Choroid plexus epithelial cell (primary cell): Measurements from ENCODE around the gene LMF2.
A peak's percentile ranks its signal among the peaks of the same experiment; 100 is the strongest.

ENCODE experiments used
- DNase-seq: peaks from one replicate; pipeline ENCODE4 v3.0.0-alpha.2; 2010; ENCODE audit warnings: low read depth
- H3K4me3 ChIP-seq: 2 replicates; pipeline ENCODE4 v1.5.1; 2011; ENCODE audit warnings: low read depth, mild to moderate bottlenecking, control low read depth, low read length, moderate library complexity
- CTCF ChIP-seq: conservative IDR thresholded peaks from 2 replicates; pipeline ENCODE4 v1.5.1; 2011; ENCODE audit warnings: low read depth, mild to moderate bottlenecking, control low read depth, inconsistent platforms, low read length, moderate library complexity

LMF2 gene

GRCh38 chr22:50474710-50475651 lies 32.5 kb downstream of the LMF2 start, which contains the start of gene SBF1:
TSS of gene SBF1 (minus strand) at chr22:50475035. CDS start at chr22:50474840, 195 bp downstream.
- peak; percentile 92 for DNase-seq
- peak within 1 kb of the TSS; percentile 70 for H3K4me3 ChIP-seq
- no peak for TF ChIP-seq CTCF

GRCh38 chr22:50473855-50474671 lies 33.4 kb downstream of the LMF2 start:
- H3K4me3 ChIP-seq, result peak overlapping the region; percentile 67
- TF ChIP-seq CTCF, result no peak
- DNase-seq, result peak; percentile 72

- peak; percentile 45 for TF ChIP-seq CTCF
- H3K4me3 ChIP-seq, result no peak overlapping the region
- DNase-seq, result no peak
Observed at GRCh38 chr22:50473088-50473487, 34.4 kb downstream of the LMF2 start.

GRCh38 chr22:50471962-50472361 lies 35.5 kb downstream of the LMF2 start:
- H3K4me3 ChIP-seq, result no peak overlapping the region
- no peak for TF ChIP-seq CTCF
- no peak for DNase-seq

GRCh38 chr22:50471197-50471847 lies 36.2 kb downstream of the LMF2 start:
- H3K4me3 ChIP-seq, result no peak overlapping the region
- TF ChIP-seq CTCF, result no peak
- DNase-seq, result no peak

GRCh38 chr22:50470491-50470890 lies 37.0 kb downstream of the LMF2 start:
- H3K4me3 ChIP-seq, result no peak overlapping the region

More at GRCh38 chr22:50470491-50470890, 37.0 kb downstream of the LMF2 start:
- TF ChIP-seq CTCF, result no peak
- DNase-seq, result no peak
